Mesendoderm (in vitro differentiated cells): ENCODE results near the gene FAM209B.

Experiments
- DNase-seq: peaks from one replicate; pipeline ENCODE4 v3.0.0; 2013
- H2AK5ac ChIP-seq: 2 replicates; pipeline ENCODE4 v1.6.1; 2013; ENCODE audit warnings: low read length, inconsistent platforms
- H2BK120ac ChIP-seq: 2 replicates; pipeline ENCODE4 v1.6.1; 2013; ENCODE audit warnings: low read depth, mild to moderate bottlenecking, low read length, moderate library complexity, mixed read lengths
- H2BK15ac ChIP-seq: replicated peaks from 2 replicates; pipeline ENCODE4 v1.6.1; 2013; ENCODE audit warnings: low read depth, mild to moderate bottlenecking, moderate library complexity
- H2BK5ac ChIP-seq: 2 replicates; pipeline ENCODE4 v1.6.1; 2013; ENCODE audit warnings: low read length, inconsistent platforms
- H3K18ac ChIP-seq: 2 replicates; pipeline ENCODE4 v1.6.1; 2013; ENCODE audit warnings: mild to moderate bottlenecking, low read length, mixed read lengths
- H3K23ac ChIP-seq: one replicate; pipeline ENCODE4 v1.6.1; 2013; ENCODE audit warnings: low read length
- H3K27ac ChIP-seq: 2 replicates; pipeline ENCODE4 v1.5.1; 2013; ENCODE audit warnings: low read depth, mild to moderate bottlenecking, inconsistent platforms, low read length, moderate library complexity
- H3K27me3 ChIP-seq: 2 replicates; pipeline ENCODE4 v1.6.1; 2013; ENCODE audit warnings: low read length, control low read depth, mild to moderate bottlenecking, inconsistent platforms; ENCODE audit not compliant: insufficient read depth, poor library complexity
- H3K36me3 ChIP-seq: 2 replicates; pipeline ENCODE4 v1.6.1; 2013; ENCODE audit warnings: low read length, inconsistent platforms; ENCODE audit not compliant: control insufficient read depth, insufficient read depth
- H3K4ac ChIP-seq: one replicate; pipeline ENCODE4 v1.6.1; 2013; ENCODE audit warnings: low read depth, mild to moderate bottlenecking, low read length, moderate library complexity
- H3K4me1 ChIP-seq: 2 replicates; pipeline ENCODE4 v1.6.1; 2013; ENCODE audit warnings: low read depth, low read length, inconsistent platforms; ENCODE audit not compliant: control insufficient read depth
- H3K4me2 ChIP-seq: 2 replicates; pipeline ENCODE4 v1.6.1; 2013; ENCODE audit warnings: low read length
- H3K4me3 ChIP-seq: 2 replicates; pipeline ENCODE4 v1.5.1; 2013; ENCODE audit warnings: mild to moderate bottlenecking, low read length
- H3K56ac ChIP-seq: one replicate; pipeline ENCODE4 v1.6.1; 2013; ENCODE audit warnings: low read length
- H3K79me1 ChIP-seq: 2 replicates; pipeline ENCODE4 v1.6.1; 2013; ENCODE audit warnings: low read length, inconsistent platforms
- H3K79me2 ChIP-seq: 2 replicates; pipeline ENCODE4 v1.6.1; 2013; ENCODE audit warnings: mild to moderate bottlenecking, low read length; ENCODE audit not compliant: control insufficient read depth, insufficient read depth
- H3K9ac ChIP-seq: 2 replicates; pipeline ENCODE4 v1.6.1; 2013; ENCODE audit warnings: low read length, inconsistent platforms
- H4K5ac ChIP-seq: one replicate; pipeline ENCODE4 v1.6.1; 2013; ENCODE audit warnings: low read length
- H4K8ac ChIP-seq: one replicate; pipeline ENCODE4 v1.6.1; 2013; ENCODE audit warnings: low read depth, mild to moderate bottlenecking, control low read depth, low read length, moderate library complexity
- whole genome bisulfite sequencing: extraction: QIAGEN DNeasy Blood & Tissue Kit; methylation state at CpG from one replicate; pipeline ENCODE4 v1.1.7; 2013; ENCODE audit warnings: low lambda C conversion rate, missing lambda C conversion rate; ENCODE audit not compliant: insufficient coverage; ENCODE audit errors: extremely low coverage; 5-methylcytosine and 5-hydroxymethylcytosine counted together

Gene FAM209B

DNA sequence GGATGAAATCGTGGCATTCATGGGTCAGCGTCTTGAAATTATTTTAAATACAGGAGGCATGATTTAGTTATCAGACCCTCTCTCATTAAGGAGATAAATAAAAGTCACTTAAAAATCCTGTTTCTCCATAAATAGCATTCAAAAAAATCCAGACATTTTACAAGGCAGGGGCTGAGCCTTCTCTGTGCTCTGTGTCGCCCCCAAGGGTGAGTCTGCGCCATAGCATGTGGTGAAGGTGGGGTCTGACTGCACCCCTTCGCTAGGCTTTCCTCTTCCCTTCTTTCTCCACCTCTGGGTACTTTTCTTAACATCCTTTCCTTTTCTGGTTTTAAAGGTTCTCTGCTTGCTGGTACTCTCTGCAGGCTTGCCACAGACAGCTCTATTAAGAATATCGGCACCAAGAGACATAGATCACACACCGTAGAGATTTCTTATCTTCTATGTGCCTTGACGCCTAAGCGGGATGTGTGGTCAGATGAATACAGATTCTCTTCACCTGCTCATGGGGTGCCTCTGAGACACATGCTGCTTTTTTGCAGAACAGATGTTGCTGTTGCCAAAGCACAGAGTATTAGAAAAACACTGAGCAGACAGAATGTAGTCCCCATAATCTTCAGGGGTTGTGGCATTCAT is 28.6 kb upstream of the FAM209B start:
- no peak overlapping the region for H3K23ac ChIP-seq
- H3K36me3 ChIP-seq = no peaks in the 10 kb centered on the region
- no peak overlapping the region for H2BK15ac ChIP-seq
- peak; percentile 16 for DNase-seq
- H2AK5ac ChIP-seq = no peak overlapping the region
- no peak overlapping the region for H4K8ac ChIP-seq
- H3K56ac ChIP-seq = no peak overlapping the region
- no peak overlapping the region for H3K4ac ChIP-seq
- H3K4me3 ChIP-seq = no peak overlapping the region
- no peak overlapping the region for H3K18ac ChIP-seq
- WGBS = no CpG with 5 or more reads among the region's 9 CpGs
- no peak overlapping the region for H2BK5ac ChIP-seq
- no peaks in the 10 kb centered on the region for H3K4me1 ChIP-seq
- H3K79me2 ChIP-seq = no peaks in the 10 kb centered on the region
- H3K9ac ChIP-seq = no peak overlapping the region
- H3K27ac ChIP-seq = no peak overlapping the region
- H4K5ac ChIP-seq = no peak overlapping the region
- H3K79me1 ChIP-seq = no peaks in the 10 kb centered on the region
- no peaks in the 10 kb centered on the region for H3K27me3 ChIP-seq
- no peak overlapping the region for H3K4me2 ChIP-seq
- H2BK120ac ChIP-seq = no peak overlapping the region

DNA sequence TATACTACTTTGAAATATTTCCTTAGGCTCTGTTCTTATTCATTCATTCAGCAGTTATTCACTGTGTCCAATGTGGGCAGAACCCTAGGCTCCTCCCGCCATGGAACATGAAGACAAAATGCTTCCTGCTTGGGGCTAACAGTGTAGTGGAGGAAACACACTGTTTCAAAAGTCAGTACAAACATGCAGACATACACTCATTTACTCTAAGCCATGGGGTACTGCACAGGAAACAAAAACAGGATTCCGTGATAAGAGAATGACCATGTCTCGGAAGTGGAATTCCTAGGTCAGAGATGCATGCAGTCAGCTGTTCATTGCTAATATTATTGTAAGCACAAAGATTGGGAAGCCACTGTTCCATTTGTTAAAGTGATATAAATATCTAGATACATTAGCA is 26.9 kb upstream of the FAM209B start:
- no CpG with 5 or more reads among the region's 3 CpGs for WGBS
- Histone ChIP-seq H3K18ac (no peak overlapping the region), H4K8ac (no peak overlapping the region), H3K27ac (no peak overlapping the region), H3K36me3 (no peaks in the 10 kb centered on the region), H3K56ac (no peak overlapping the region), H2BK15ac (no peak overlapping the region), H3K4ac (no peak overlapping the region), H2AK5ac (no peak overlapping the region), H3K4me1 (no peaks in the 10 kb centered on the region), H3K4me2 (no peak overlapping the region), H2BK5ac (no peak overlapping the region), H2BK120ac (no peak overlapping the region), H3K27me3 (no peaks in the 10 kb centered on the region), H3K9ac (no peak overlapping the region), H3K79me2 (no peaks in the 10 kb centered on the region), H3K79me1 (no peaks in the 10 kb centered on the region), H3K23ac (no peak overlapping the region), H3K4me3 (no peak overlapping the region), H4K5ac (no peak overlapping the region)
- DNase-seq = no peak

DNA sequence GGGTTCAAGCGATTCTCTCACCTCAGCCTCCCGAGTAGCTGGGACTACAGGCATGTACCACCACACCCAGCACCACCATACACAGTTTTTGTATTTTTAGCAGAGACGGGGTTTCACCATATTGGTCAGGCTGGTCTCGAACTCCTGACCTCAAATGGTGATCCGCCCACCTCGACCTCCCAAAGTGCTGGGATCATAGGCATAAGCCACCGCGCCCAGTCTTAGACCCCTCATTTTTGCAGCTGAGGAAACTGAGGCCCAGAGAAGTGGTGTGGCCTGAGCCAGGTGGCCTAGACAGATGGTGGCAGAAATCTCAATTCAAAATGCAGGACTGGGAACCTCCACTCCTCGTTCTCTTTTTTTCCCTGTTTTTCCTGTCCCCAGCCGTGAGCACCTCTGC is 21.1 kb upstream of the FAM209B start:
- no peak overlapping the region for H3K27ac ChIP-seq
- H3K18ac ChIP-seq = no peak overlapping the region
- H4K5ac ChIP-seq = no peak overlapping the region
- no peak overlapping the region for H3K4me3 ChIP-seq
- WGBS = no CpG with 5 or more reads among the region's 10 CpGs
- no peak overlapping the region for H3K9ac ChIP-seq
- H3K23ac ChIP-seq = no peak overlapping the region
- H3K79me1 ChIP-seq = no peaks in the 10 kb centered on the region
- H3K4me2 ChIP-seq = no peak overlapping the region
- H3K4me1 ChIP-seq = peaks cover 4% of the 10 kb centered on the region
- H2AK5ac ChIP-seq = no peak overlapping the region
- peaks cover 5% of the 10 kb centered on the region for H3K36me3 ChIP-seq
- no peak overlapping the region for H3K56ac ChIP-seq
- H2BK15ac ChIP-seq = no peak overlapping the region
- H3K79me2 ChIP-seq = no peaks in the 10 kb centered on the region
- DNase-seq = no peak
- no peak overlapping the region for H3K4ac ChIP-seq
- H2BK120ac ChIP-seq = no peak overlapping the region
- H3K27me3 ChIP-seq = no peaks in the 10 kb centered on the region
- no peak overlapping the region for H4K8ac ChIP-seq
- H2BK5ac ChIP-seq = no peak overlapping the region

DNA sequence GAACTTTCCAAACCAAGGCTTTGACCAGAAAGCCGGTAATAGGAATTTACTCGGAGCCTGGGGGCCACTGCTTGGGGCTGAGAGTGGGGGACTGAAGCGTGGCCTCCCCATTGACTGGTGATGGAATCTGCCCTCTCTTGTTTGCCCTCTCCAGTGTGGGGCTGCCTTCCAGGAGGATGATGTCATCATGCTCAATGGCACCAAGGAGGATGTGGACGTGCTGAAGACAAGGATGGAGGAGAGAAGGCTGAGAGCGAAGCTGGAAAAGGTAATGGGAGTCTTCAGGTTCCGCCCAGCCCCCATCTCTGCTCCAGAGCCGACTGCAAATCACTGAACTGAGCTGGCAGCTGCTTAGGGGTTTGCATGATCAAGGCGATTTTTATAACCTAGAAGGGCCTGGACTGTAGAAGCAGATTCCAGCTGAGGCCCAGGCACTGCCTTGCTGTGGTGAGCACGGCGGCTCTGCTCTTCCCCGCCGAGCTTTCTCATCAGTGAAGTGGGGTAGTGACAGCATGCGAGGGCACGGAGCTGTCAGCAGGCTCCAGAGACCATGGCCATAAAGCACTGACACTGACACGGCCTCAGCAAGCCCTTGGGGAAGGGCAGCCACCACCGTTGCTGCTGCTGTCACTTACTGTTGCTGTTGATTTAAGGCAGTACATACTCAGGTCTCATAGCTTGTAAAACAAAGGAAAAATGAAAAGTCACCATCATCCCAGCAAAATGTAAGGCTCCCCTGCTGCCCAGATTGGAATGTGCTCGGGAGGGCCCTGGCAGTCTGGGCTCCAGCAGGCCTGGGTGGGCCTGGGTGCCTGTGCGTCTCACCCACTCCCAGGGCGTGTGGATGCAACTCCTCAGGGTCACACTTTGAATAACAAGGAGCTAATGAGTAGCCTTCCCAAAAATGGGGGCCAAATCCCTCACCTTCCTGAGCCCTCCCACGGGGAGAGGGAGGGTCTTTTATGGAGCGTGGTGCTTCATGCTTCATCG is 19.6 kb upstream of the FAM209B start:
- no peaks in the 10 kb centered on the region for H3K27me3 ChIP-seq
- H3K4me2 ChIP-seq = no peak overlapping the region
- no peak overlapping the region for H2BK15ac ChIP-seq
- H3K9ac ChIP-seq = no peak overlapping the region
- no peak overlapping the region for H3K4me3 ChIP-seq
- H4K8ac ChIP-seq = no peak overlapping the region
- no peak overlapping the region for H2BK120ac ChIP-seq
- no peak overlapping the region for H3K4ac ChIP-seq
- no CpG with 5 or more reads among the region's 22 CpGs for WGBS
- no peak overlapping the region for H3K18ac ChIP-seq
- no peak overlapping the region for H3K23ac ChIP-seq
- peak; percentile 74 for DNase-seq
- H3K79me2 ChIP-seq = no peaks in the 10 kb centered on the region
- H3K36me3 ChIP-seq = peaks cover 7% of the 10 kb centered on the region
- no peak overlapping the region for H3K27ac ChIP-seq
- no peak overlapping the region for H3K56ac ChIP-seq
- no peak overlapping the region for H4K5ac ChIP-seq
- no peak overlapping the region for H2BK5ac ChIP-seq
- H3K79me1 ChIP-seq = no peaks in the 10 kb centered on the region
- no peak overlapping the region for H2AK5ac ChIP-seq
- H3K4me1 ChIP-seq = peaks cover 4% of the 10 kb centered on the region

DNA sequence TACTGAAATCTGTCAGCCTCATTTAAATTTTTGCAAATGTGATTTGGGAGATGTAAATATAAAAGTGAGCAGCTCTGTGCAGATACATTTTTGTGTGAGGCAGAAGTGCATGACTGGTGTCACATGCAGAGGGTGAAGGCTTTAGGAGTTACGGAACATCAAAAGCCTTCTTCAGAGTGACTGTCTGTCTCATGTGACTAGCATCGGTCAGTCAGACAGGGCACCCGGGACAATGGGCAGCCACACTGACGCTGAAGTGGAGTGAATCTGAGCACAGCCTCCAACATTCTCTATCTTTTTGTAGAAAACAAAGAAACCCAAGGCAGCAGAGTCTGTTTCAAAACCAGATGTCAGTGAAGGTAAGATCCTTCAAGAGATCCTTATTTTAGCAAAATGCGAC is 16.4 kb upstream of the FAM209B start:
- Histone ChIP-seq H2AK5ac (no peak overlapping the region), H4K5ac (no peak overlapping the region), H3K27me3 (no peaks in the 10 kb centered on the region), H3K4ac (no peak overlapping the region), H3K36me3 (peaks cover 13% of the 10 kb centered on the region), H3K23ac (no peak overlapping the region), H3K79me1 (no peaks in the 10 kb centered on the region), H3K27ac (no peak overlapping the region), H4K8ac (no peak overlapping the region), H3K79me2 (no peaks in the 10 kb centered on the region), H3K9ac (no peak overlapping the region), H3K18ac (no peak overlapping the region), H3K4me3 (no peak overlapping the region), H2BK120ac (no peak overlapping the region), H3K56ac (no peak overlapping the region), H2BK15ac (no peak overlapping the region), H2BK5ac (no peak overlapping the region), H3K4me1 (peaks cover 4% of the 10 kb centered on the region), H3K4me2 (no peak overlapping the region)
- DNase-seq = no peak
- WGBS = no CpG with 5 or more reads among the region's 5 CpGs
